HG02884 (cell line): ENCODE results near the gene SLC6A9.

Experiments
- ATAC-seq: cut with Tn5 transposase; IDR thresholded peaks from one replicate; pipeline ENCODE4 v1.9.1; 2021; ENCODE audit warnings: mild to moderate bottlenecking, moderate library complexity; ENCODE audit not compliant: unreplicated experiment

Gene SLC6A9

GRCh38 chr1:43973981-43974442, 57.2 kb downstream of the SLC6A9 start:
- no peak for ATAC-seq

GRCh38 chr1:43971336-43971980, 59.8 kb downstream of the SLC6A9 start:
- ATAC-seq = no peak

GRCh38 chr1:43970911-43971310, 60.4 kb downstream of the SLC6A9 start:
- no peak for ATAC-seq

GRCh38 chr1:43970502-43970901, 60.8 kb downstream of the SLC6A9 start:
- ATAC-seq = no peak

GRCh38 chr1:43969746-43970466, 61.4 kb downstream of the SLC6A9 start, which contains the start of gene DPH2:
Gene DPH2 (plus strand): TSS chr1:43970010. CDS start chr1:43970176, 166 bp downstream.
- ATAC-seq = peak; percentile 86

GRCh38 chr1:43969416-43969745, 61.9 kb downstream of the SLC6A9 start:
- no peak for ATAC-seq

GRCh38 chr1:43968348-43968948, 62.8 kb downstream of the SLC6A9 start:
- no peak for ATAC-seq

GRCh38 chr1:43965316-43965715, 65.9 kb downstream of the SLC6A9 start:
- no peak for ATAC-seq

- no peak for ATAC-seq
These were observed 67.4 kb downstream of the SLC6A9 start for GRCh38 chr1:43963890-43964289.

GRCh38 chr1:43963006-43963405, 68.3 kb downstream of the SLC6A9 start:
- ATAC-seq = no peak

- ATAC-seq = no peak
These were observed 68.9 kb downstream of the SLC6A9 start for GRCh38 chr1:43962324-43962723.

GRCh38 chr1:43961692-43962091, 69.6 kb downstream of the SLC6A9 start:
- no peak for ATAC-seq

GRCh38 chr1:43960798-43961197, 70.5 kb downstream of the SLC6A9 start:
- no peak for ATAC-seq

GRCh38 chr1:43958351-43959255, 72.7 kb downstream of the SLC6A9 start:
- no peak for ATAC-seq

GRCh38 chr1:43957407-43958040, 73.7 kb downstream of the SLC6A9 start:
- ATAC-seq = no peak

- no peak for ATAC-seq
These were observed 75.0 kb downstream of the SLC6A9 start for GRCh38 chr1:43956234-43956633.

- no peak for ATAC-seq
These were observed 77.2 kb downstream of the SLC6A9 start for GRCh38 chr1:43954036-43954435.

- ATAC-seq = no peak
These were observed 77.9 kb downstream of the SLC6A9 start for GRCh38 chr1:43953361-43953760.

- ATAC-seq = no peak
These were observed 78.4 kb downstream of the SLC6A9 start for GRCh38 chr1:43952731-43953346.
